Measurements from ENCODE around the gene CMTM8. TPM values are rescaled to one million over a fixed set of nuclear protein-coding genes. Genes with fewer than 3 reads are reported as not detected.
A peak's percentile ranks its signal among the peaks of the same experiment; 100 is the strongest.

Gene CMTM8
- total RNA-seq, 1 donor, result not detected

GRCh38 chr3:32241100-32241499 lies 2.6 kb downstream of the CMTM8 start:
- TF ChIP-seq, protein P1, sequence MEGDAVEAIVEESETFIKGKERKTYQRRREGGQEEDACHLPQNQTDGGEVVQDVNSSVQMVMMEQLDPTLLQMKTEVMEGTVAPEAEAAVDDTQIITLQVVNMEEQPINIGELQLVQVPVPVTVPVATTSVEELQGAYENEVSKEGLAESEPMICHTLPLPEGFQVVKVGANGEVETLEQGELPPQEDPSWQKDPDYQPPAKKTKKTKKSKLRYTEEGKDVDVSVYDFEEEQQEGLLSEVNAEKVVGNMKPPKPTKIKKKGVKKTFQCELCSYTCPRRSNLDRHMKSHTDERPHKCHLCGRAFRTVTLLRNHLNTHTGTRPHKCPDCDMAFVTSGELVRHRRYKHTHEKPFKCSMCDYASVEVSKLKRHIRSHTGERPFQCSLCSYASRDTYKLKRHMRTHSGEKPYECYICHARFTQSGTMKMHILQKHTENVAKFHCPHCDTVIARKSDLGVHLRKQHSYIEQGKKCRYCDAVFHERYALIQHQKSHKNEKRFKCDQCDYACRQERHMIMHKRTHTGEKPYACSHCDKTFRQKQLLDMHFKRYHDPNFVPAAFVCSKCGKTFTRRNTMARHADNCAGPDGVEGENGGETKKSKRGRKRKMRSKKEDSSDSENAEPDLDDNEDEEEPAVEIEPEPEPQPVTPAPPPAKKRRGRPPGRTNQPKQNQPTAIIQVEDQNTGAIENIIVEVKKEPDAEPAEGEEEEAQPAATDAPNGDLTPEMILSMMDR (IDR thresholded peaks at IDR 0.05; ENCODE audit: insufficient read depth, low read depth, low read length), result no peak

DNA sequence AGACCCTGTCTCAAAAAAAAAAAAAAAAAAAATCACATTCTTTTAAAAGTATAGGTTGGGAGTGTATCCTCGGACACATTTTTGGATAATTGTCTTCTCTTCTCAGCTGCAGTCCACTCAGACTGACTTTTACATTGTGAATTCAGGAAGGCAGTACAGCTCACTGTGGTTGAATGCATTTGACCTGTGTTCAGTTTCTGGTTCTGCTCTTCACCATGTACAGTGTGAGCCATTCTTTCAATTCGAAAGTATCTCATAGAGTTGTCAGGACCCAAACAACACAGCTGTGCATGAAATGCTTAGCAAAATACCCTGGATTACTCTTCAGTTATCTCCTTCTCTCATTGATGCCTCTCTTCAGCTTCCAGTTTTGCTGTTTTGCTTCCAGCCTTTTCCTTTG lies 5.0 kb downstream of the CMTM8 start:
- DNase-seq (ENCODE audit: low read depth), result no peak
- TF ChIP-seq, protein P1 (IDR thresholded peaks at IDR 0.05; ENCODE audit: insufficient read depth, low read depth, low read length), result no peak
- no peak overlapping the region for H3K4me3 ChIP-seq (ENCODE audit: low read depth, low read length)

More at GRCh38 chr3:32241100-32241499, 2.6 kb downstream of the CMTM8 start:
- no peak for DNase-seq (ENCODE audit: low read depth)
- no peak overlapping the region for H3K4me3 ChIP-seq (ENCODE audit: low read depth, low read length)

DNA sequence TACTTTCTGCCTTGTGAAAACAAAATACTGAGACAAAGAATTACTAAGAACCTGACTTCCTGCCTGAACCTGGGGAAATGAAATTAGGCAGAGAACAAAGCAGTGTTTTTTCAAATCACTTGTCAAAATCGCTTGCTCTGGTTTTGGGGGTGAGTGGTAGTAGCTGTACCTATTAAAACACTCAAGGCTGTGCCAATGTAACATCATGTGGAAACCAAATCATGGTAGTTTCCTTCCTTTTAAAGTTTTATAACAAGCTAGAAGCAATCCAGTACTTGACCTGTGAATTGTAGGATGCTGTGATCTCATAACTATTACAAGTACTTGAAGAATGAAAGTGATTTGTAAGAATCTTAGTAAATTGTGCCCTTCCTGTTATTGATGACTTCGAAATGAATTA lies 6.7 kb downstream of the CMTM8 start:
- H3K4me3 ChIP-seq (ENCODE audit: low read depth, low read length), result no peak overlapping the region
- TF ChIP-seq, protein P1 (IDR thresholded peaks at IDR 0.05; ENCODE audit: insufficient read depth, low read depth, low read length), result no peak
- DNase-seq (ENCODE audit: low read depth), result no peak

DNA sequence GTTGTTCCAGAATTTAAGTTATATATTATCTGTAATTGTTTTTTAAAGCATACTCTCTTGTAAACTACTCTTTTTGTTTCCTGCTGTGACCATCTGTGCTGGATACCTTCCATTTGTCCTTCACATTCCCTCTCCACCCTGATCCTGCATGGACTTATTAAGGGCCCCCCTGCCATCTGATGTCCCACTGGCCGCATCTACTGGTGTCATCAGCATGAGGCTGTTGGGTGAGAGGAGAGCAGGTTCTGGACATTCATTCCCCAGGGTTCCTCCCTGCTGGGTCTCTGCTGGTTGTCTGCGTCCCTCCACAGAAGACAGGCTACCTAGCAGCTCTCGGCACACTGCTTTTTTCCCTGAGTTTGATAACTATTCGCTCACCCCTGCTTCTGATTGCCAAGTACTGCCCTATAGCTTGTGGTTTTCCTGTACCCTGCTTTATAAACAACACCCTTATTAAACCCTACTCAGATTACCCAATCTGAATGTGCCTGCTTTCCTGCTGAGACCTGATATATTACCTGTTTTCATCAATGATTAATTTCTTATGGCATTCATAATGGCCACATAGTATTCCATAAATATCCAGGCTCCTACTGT lies 7.7 kb downstream of the CMTM8 start:
- DNase-seq (ENCODE audit: low read depth), result no peak
- H3K4me3 ChIP-seq (ENCODE audit: low read depth, low read length), result no peak overlapping the region
- TF ChIP-seq, protein P1 (IDR thresholded peaks at IDR 0.05; ENCODE audit: insufficient read depth, low read depth, low read length), result no peak

- H3K4me3 ChIP-seq (ENCODE audit: low read depth, low read length), result no peak overlapping the region
- TF ChIP-seq, protein P1 (IDR thresholded peaks at IDR 0.05; ENCODE audit: insufficient read depth, low read depth, low read length), result no peak
- peak; percentile 91 for DNase-seq (ENCODE audit: low read depth)
Observed at GRCh38 chr3:32249184-32249782, 10.8 kb downstream of the CMTM8 start.

- no peak overlapping the region for H3K4me3 ChIP-seq (ENCODE audit: low read depth, low read length)
- no peak for DNase-seq (ENCODE audit: low read depth)
- TF ChIP-seq, protein P1 (IDR thresholded peaks at IDR 0.05; ENCODE audit: insufficient read depth, low read depth, low read length), result no peak
Observed at GRCh38 chr3:32254268-32254667, 15.8 kb downstream of the CMTM8 start.

All from fibroblast of villous mesenchyme (primary cell).